Colonic mucosa (tissue), 4 donors: ENCODE measurements around the gene OMP. TPM values are rescaled to one million over a fixed set of nuclear protein-coding genes. Genes with fewer than 3 reads are reported as not detected.

Source experiments
- DNase-seq: peaks from one replicate; pipeline ENCODE4 v3.0.0-alpha.2; 2020
- H3K27ac ChIP-seq: fragments of 200-600 bp; one replicate; pipeline ENCODE4 v1.8.0; 2021
- H3K27me3 ChIP-seq: fragments of 200-600 bp; one replicate; pipeline ENCODE4 v1.8.0; 2021
- H3K36me3 ChIP-seq: fragments of 200-600 bp; one replicate; pipeline ENCODE4 v1.8.0; 2021
- H3K4me1 ChIP-seq: fragments of 200-600 bp; one replicate; pipeline ENCODE4 v1.8.0; 2021; ENCODE audit warnings: mild to moderate bottlenecking
- H3K4me3 ChIP-seq: fragments of 200-600 bp; one replicate; pipeline ENCODE4 v1.8.0; 2021
- H3K9ac ChIP-seq, 2 donors: one replicate each; pipeline ENCODE4 v1.7.0; 2013; ENCODE audit warnings: control low read depth in 2 of 2, low read depth in 2 of 2, low read length in 2 of 2
- H3K9me3 ChIP-seq: fragments of 200-600 bp; one replicate; pipeline ENCODE4 v1.8.0; 2021
- CTCF ChIP-seq: fragments of 200-600 bp; IDR thresholded peaks from one replicate; pipeline ENCODE4 v1.8.0; 2022; ENCODE audit warnings: antibody characterized with exemption, mild to moderate bottlenecking
- intact Hi-C: fragments of 100-400 bp; cut with DNase I; formaldehyde crosslinking; loops from one replicate; pipeline ENCODE4 v1.14.1; 2022
- total RNA-seq, 2 donors: library from RNA; stranded (reverse); fragmentation: NEBNext Ultra II Directional in 1 of 2; extraction: Animal tissue kit (Norgen Biotek cat#: 25700) in 1 of 2; gene quantifications; one replicate each; pipeline ENCODE4 v1.2.1, GENCODE V29; 2021
- donor health status: healthy.
- donor health status: DM: no; HTN: no; CAD: no.
- donor health status: DM: no; HTN: no; CAD: no.

The OMP gene
- total RNA-seq, 2 donors from 2014 or later = 7.5 to 16.8 TPM

- Histone ChIP-seq H3K4me3 (no peak overlapping the region), H3K9ac (no peak overlapping the region), H3K4me1 (no peaks in the 10 kb centered on the region), H3K27ac (no peak overlapping the region), H3K9me3 (no peaks in the 10 kb centered on the region), H3K36me3 (no peaks in the 10 kb centered on the region), H3K27me3 (no peaks in the 10 kb centered on the region)
- no peak for TF ChIP-seq CTCF
- DNase-seq = no peak
- intact Hi-C loops = no loop called here
Observed at GRCh38 chr11:77136784-77137420, 34.3 kb downstream of the OMP start.

GRCh38 chr11:77137421-77137820 lies 34.8 kb downstream of the OMP start:
- no peak for TF ChIP-seq CTCF
- Histone ChIP-seq H3K27me3 (no peaks in the 10 kb centered on the region), H3K36me3 (no peaks in the 10 kb centered on the region), H3K9me3 (no peaks in the 10 kb centered on the region), H3K4me3 (no peak overlapping the region), H3K9ac (no peak overlapping the region), H3K27ac (no peak overlapping the region), H3K4me1 (no peaks in the 10 kb centered on the region)
- DNase-seq = no peak
- intact Hi-C loops = no loop called here

- H3K9me3 ChIP-seq = no peaks in the 10 kb centered on the region
- no peaks in the 10 kb centered on the region for H3K27me3 ChIP-seq
- TF ChIP-seq CTCF = no peak
- no peaks in the 10 kb centered on the region for H3K4me1 ChIP-seq
- H3K36me3 ChIP-seq = no peaks in the 10 kb centered on the region
- intact Hi-C loops = no loop called here
- H3K9ac ChIP-seq = no peak overlapping the region
- no peak overlapping the region for H3K27ac ChIP-seq
- H3K4me3 ChIP-seq = no peak overlapping the region
- DNase-seq = no peak
Observed at GRCh38 chr11:77138106-77138649, 35.5 kb downstream of the OMP start.

- no peak for DNase-seq
- no peaks in the 10 kb centered on the region for H3K9me3 ChIP-seq
- H3K27ac ChIP-seq = no peak overlapping the region
- no peaks in the 10 kb centered on the region for H3K36me3 ChIP-seq
- intact Hi-C loops = no loop called here
- no peak for TF ChIP-seq CTCF
- no peak overlapping the region for H3K9ac ChIP-seq
- no peaks in the 10 kb centered on the region for H3K27me3 ChIP-seq
- no peaks in the 10 kb centered on the region for H3K4me1 ChIP-seq
- H3K4me3 ChIP-seq = no peak overlapping the region
Observed at GRCh38 chr11:77139201-77139600, 36.6 kb downstream of the OMP start.

- intact Hi-C loops = no loop called here
- TF ChIP-seq CTCF = no peak
- H3K4me1 ChIP-seq = peaks cover 3% of the 10 kb centered on the region
- no peaks in the 10 kb centered on the region for H3K36me3 ChIP-seq
- H3K27ac ChIP-seq = peak overlapping the region; percentile 43
- no peak for DNase-seq
- H3K27me3 ChIP-seq = no peaks in the 10 kb centered on the region
- H3K9me3 ChIP-seq = no peaks in the 10 kb centered on the region
- H3K9ac ChIP-seq = peak overlapping the region in 1 of 2 donors; percentile 31
- no peak overlapping the region for H3K4me3 ChIP-seq
Observed at GRCh38 chr11:77140231-77140851, 37.7 kb downstream of the OMP start.
